OCI-LY1 (cell line): Measurements from ENCODE around the gene GALC.

Experiments
- H2AFZ ChIP-seq: fragments of 200-600 bp; sonication (generic), shearing (Covaris generic); 2 replicates; pipeline ENCODE4 v1.6.0; 2014; ENCODE audit warnings: antibody characterized with exemption, mild to moderate bottlenecking, low read length
- H3F3A ChIP-seq: fragments of 200-600 bp; sonication (generic), shearing (Covaris generic); 2 replicates; pipeline ENCODE4 v1.6.0; 2014; ENCODE audit warnings: mild to moderate bottlenecking, antibody characterized with exemption, low read length, moderate library complexity; ENCODE audit not compliant: insufficient read depth
- H3K27ac ChIP-seq: fragments of 200-600 bp; sonication (generic); 2 replicates; pipeline ENCODE4 v1.5.1; 2014; ENCODE audit warnings: low read length, mixed run types, mild to moderate bottlenecking, low read depth; ENCODE audit not compliant: poor library complexity, severe bottlenecking
- H3K27me3 ChIP-seq: fragments of 200-600 bp; sonication (generic); 2 replicates; pipeline ENCODE4 v1.6.0; 2014; ENCODE audit warnings: antibody characterized with exemption, mild to moderate bottlenecking, low read length, moderate library complexity; ENCODE audit not compliant: insufficient read depth
- H3K36me3 ChIP-seq: fragments of 200-600 bp; sonication (generic); 2 replicates; pipeline ENCODE4 v1.6.1; 2014; ENCODE audit warnings: mild to moderate bottlenecking, antibody characterized with exemption, low read length, moderate library complexity, mixed read lengths; ENCODE audit not compliant: insufficient read depth
- H3K4me1 ChIP-seq: fragments of 200-600 bp; sonication (generic); 2 replicates; pipeline ENCODE4 v1.5.1; 2014; ENCODE audit warnings: mild to moderate bottlenecking, low read length, moderate library complexity; ENCODE audit not compliant: insufficient read depth, severe bottlenecking
- H3K4me2 ChIP-seq: fragments of 200-600 bp; sonication (generic), shearing (Covaris generic); 2 replicates; pipeline ENCODE4 v1.6.1; 2014; ENCODE audit warnings: low read length
- H3K4me3 ChIP-seq: fragments of 200-600 bp; sonication (generic); 2 replicates; pipeline ENCODE4 v1.5.1; 2014; ENCODE audit warnings: low read length, low read depth, mild to moderate bottlenecking, mixed read lengths; ENCODE audit not compliant: poor library complexity, severe bottlenecking
- H3K79me2 ChIP-seq: fragments of 200-600 bp; shearing (Covaris generic); 2 replicates; pipeline ENCODE4 v1.6.1; 2016; ENCODE audit warnings: mixed run types, low read length, mixed read lengths; ENCODE audit not compliant: insufficient read depth
- H3K9ac ChIP-seq: fragments of 200-600 bp; sonication (generic), shearing (Covaris generic); 2 replicates; pipeline ENCODE4 v1.6.1; 2014; ENCODE audit warnings: mild to moderate bottlenecking, low read length, mixed read lengths
- H3K9me2 ChIP-seq: fragments of 200-600 bp; sonication (generic), shearing (Covaris generic); 2 replicates; pipeline ENCODE4 v1.6.1; 2014; ENCODE audit warnings: low read depth, mild to moderate bottlenecking, low read length, mixed read lengths
- H3K9me3 ChIP-seq: fragments of 200-600 bp; shearing (Covaris generic); 2 replicates; pipeline ENCODE4 v1.6.1; 2014; ENCODE audit warnings: low read length, mixed read lengths
- H4K20me1 ChIP-seq: fragments of 200-600 bp; sonication (generic), shearing (Covaris generic); 2 replicates; pipeline ENCODE4 v1.6.0; 2016; ENCODE audit warnings: mild to moderate bottlenecking, low read length; ENCODE audit not compliant: insufficient read depth
- CTCF ChIP-seq: fragments of 200-600 bp; sonication (generic), shearing (Covaris generic); IDR thresholded peaks from 2 replicates; pipeline ENCODE4 v1.5.1; 2017; ENCODE audit warnings: mild to moderate bottlenecking, antibody characterized with exemption, low read length, moderate library complexity, mixed read lengths
- EZH2 ChIP-seq: fragments of 200-600 bp; sonication (generic), shearing (Covaris generic); IDR thresholded peaks from 2 replicates; pipeline ENCODE4 v1.8.0; 2017; ENCODE audit warnings: borderline replicate concordance, mixed run types, mild to moderate bottlenecking, antibody characterized with exemption, low read length, moderate library complexity, mixed read lengths

The GALC gene

GRCh38 chr14:87908550-87908949, 84.4 kb downstream of the GALC start:
- Histone ChIP-seq H3K36me3 (no peaks in the 10 kb centered on the region), H3K79me2 (no peaks in the 10 kb centered on the region), H3K9me2 (no peaks in the 10 kb centered on the region), H3K27ac (no peak overlapping the region), H3K9me3 (no peaks in the 10 kb centered on the region), H3K4me2 (no peak overlapping the region), H4K20me1 (no peaks in the 10 kb centered on the region), H3K4me1 (no peaks in the 10 kb centered on the region), H2AFZ (no peak overlapping the region), H3K4me3 (no peak overlapping the region), H3K27me3 (no peaks in the 10 kb centered on the region), H3K9ac (no peak overlapping the region), H3F3A (no peaks in the 10 kb centered on the region)
- TF ChIP-seq CTCF (no peak), EZH2 (no peak)

- no peak overlapping the region for H2AFZ ChIP-seq
- no peak overlapping the region for H3K4me2 ChIP-seq
- H3F3A ChIP-seq: no peaks in the 10 kb centered on the region
- no peak overlapping the region for H3K27ac ChIP-seq
- no peaks in the 10 kb centered on the region for H3K79me2 ChIP-seq
- no peak overlapping the region for H3K4me3 ChIP-seq
- no peaks in the 10 kb centered on the region for H3K9me3 ChIP-seq
- TF ChIP-seq CTCF (no peak), EZH2 (no peak)
- H3K9me2 ChIP-seq: no peaks in the 10 kb centered on the region
- no peaks in the 10 kb centered on the region for H3K36me3 ChIP-seq
- H3K9ac ChIP-seq: no peak overlapping the region
- no peaks in the 10 kb centered on the region for H3K4me1 ChIP-seq
- no peaks in the 10 kb centered on the region for H4K20me1 ChIP-seq
- no peaks in the 10 kb centered on the region for H3K27me3 ChIP-seq
These were observed 91.3 kb downstream of the GALC start for GRCh38 chr14:87901652-87902051.

- H3K9me3 ChIP-seq: no peaks in the 10 kb centered on the region
- H3K9ac ChIP-seq: no peak overlapping the region
- H3K36me3 ChIP-seq: no peaks in the 10 kb centered on the region
- no peak overlapping the region for H3K4me3 ChIP-seq
- no peaks in the 10 kb centered on the region for H3K9me2 ChIP-seq
- TF ChIP-seq EZH2 (no peak), CTCF (no peak)
- H3K27ac ChIP-seq: no peak overlapping the region
- no peaks in the 10 kb centered on the region for H4K20me1 ChIP-seq
- no peak overlapping the region for H3K4me2 ChIP-seq
- H3K79me2 ChIP-seq: no peaks in the 10 kb centered on the region
- no peaks in the 10 kb centered on the region for H3K4me1 ChIP-seq
- H3F3A ChIP-seq: no peaks in the 10 kb centered on the region
- H3K27me3 ChIP-seq: no peaks in the 10 kb centered on the region
- H2AFZ ChIP-seq: no peak overlapping the region
These were observed 91.7 kb downstream of the GALC start for GRCh38 chr14:87901236-87901635.
